ENCODE measurements around the gene ALPG. TPM values are rescaled to one million over a fixed set of nuclear protein-coding genes. Genes with fewer than 3 reads are reported as not detected.

ALPG gene
- total RNA-seq, 1 experiment from 2014 or later = 65.3 TPM

DNA sequence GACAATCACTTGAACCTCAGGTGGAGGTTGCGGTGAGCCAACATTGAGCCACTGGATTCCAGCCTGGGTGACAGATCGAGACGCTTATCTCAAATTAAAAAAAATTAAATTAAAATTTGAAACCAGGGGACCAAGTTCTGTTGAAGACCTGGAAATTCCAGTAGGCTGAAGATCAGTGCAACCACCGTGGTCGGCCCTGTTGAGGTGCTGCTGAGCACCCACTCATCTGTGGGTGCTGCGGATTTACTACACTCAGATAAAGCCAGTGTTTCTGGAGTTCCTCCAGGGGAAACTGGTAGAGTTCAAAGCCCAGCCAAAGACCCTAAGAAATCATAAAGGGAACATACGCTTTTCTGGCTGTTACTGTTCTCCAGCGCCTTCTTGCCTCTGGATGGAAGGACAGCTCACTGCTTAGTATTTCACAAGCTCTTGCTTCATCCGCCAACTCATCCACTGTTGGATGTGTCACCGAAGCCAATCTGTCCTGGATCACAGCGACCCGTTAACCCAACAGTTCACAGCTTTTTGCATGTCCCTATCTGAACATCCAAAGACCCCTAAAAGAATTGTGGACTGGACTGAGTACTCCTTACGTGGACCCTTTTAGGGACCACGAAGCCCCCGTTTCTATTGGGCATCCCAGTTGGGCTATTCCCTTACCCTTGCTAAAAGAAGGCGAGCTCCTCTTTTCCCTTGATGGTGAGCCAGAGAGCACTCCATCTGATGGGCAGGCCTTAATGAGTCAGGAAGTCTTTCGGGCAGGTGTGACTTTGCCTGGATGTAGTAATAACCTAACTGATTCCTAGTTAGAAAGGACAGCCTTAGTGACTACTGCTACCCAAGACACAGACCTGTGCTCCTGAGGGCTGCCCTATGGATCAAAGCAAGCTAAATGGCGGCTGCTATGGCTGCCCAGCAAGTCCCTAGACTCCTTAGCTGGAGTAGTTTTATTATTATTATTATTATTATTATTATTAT, 34.1 kb upstream of the ALPG start:
- CTCF ChIA-PET = no interaction called here
- no peaks in the 10 kb centered on the region for H3K36me3 ChIP-seq (ENCODE audit: control insufficient read depth, insufficient read depth, low read length)
- in situ Hi-C loops (cut with HindIII; ENCODE audit: low pct_unique_long_range_greater_than_20kb, low sequenced_read_pairs) (no loop called here), intact Hi-C loops (cut with micrococcal nuclease; ENCODE audit: unreplicated experiment) (no loop called here)
- no peaks in the 10 kb centered on the region for H3K27me3 ChIP-seq (ENCODE audit: control insufficient read depth, insufficient read depth, low read length)
- H3K27ac ChIP-seq (ENCODE audit: low read length) = no peak overlapping the region; the same call in 1 of the 2 replicates
- DNase-seq (ENCODE audit: low read depth, low spot score) (no peak), ATAC-seq (no peak)
- no peak overlapping the region for H3K4me3 ChIP-seq (ENCODE audit: low read depth in 2 of 2, low read length in 2 of 2)
- peaks cover 7% of the 10 kb centered on the region for H3K4me1 ChIP-seq (ENCODE audit: control insufficient read depth, insufficient read depth, low read length)
- POLR2A ChIA-PET = no interaction called here
- no peaks in the 10 kb centered on the region for H3K9me3 ChIP-seq (ENCODE audit: control insufficient read depth, insufficient read depth, low read depth, low read length)
- TF ChIP-seq, protein P1, sequence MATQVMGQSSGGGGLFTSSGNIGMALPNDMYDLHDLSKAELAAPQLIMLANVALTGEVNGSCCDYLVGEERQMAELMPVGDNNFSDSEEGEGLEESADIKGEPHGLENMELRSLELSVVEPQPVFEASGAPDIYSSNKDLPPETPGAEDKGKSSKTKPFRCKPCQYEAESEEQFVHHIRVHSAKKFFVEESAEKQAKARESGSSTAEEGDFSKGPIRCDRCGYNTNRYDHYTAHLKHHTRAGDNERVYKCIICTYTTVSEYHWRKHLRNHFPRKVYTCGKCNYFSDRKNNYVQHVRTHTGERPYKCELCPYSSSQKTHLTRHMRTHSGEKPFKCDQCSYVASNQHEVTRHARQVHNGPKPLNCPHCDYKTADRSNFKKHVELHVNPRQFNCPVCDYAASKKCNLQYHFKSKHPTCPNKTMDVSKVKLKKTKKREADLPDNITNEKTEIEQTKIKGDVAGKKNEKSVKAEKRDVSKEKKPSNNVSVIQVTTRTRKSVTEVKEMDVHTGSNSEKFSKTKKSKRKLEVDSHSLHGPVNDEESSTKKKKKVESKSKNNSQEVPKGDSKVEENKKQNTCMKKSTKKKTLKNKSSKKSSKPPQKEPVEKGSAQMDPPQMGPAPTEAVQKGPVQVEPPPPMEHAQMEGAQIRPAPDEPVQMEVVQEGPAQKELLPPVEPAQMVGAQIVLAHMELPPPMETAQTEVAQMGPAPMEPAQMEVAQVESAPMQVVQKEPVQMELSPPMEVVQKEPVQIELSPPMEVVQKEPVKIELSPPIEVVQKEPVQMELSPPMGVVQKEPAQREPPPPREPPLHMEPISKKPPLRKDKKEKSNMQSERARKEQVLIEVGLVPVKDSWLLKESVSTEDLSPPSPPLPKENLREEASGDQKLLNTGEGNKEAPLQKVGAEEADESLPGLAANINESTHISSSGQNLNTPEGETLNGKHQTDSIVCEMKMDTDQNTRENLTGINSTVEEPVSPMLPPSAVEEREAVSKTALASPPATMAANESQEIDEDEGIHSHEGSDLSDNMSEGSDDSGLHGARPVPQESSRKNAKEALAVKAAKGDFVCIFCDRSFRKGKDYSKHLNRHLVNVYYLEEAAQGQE (IDR thresholded peaks at IDR 0.05; ENCODE audit: insufficient read depth in 1 of 2, low read depth in 2 of 2, low read length in 1 of 2) = no peak
- TF ChIP-seq TCF7L2 (IDR thresholded peaks at IDR 0.05; ENCODE audit: low read depth, low read length) = no peak
- no peak for TF ChIP-seq POLR2AphosphoS5 (IDR thresholded peaks at IDR 0.05; ENCODE audit: low read depth, low read length)
- TF ChIP-seq, protein P2, sequence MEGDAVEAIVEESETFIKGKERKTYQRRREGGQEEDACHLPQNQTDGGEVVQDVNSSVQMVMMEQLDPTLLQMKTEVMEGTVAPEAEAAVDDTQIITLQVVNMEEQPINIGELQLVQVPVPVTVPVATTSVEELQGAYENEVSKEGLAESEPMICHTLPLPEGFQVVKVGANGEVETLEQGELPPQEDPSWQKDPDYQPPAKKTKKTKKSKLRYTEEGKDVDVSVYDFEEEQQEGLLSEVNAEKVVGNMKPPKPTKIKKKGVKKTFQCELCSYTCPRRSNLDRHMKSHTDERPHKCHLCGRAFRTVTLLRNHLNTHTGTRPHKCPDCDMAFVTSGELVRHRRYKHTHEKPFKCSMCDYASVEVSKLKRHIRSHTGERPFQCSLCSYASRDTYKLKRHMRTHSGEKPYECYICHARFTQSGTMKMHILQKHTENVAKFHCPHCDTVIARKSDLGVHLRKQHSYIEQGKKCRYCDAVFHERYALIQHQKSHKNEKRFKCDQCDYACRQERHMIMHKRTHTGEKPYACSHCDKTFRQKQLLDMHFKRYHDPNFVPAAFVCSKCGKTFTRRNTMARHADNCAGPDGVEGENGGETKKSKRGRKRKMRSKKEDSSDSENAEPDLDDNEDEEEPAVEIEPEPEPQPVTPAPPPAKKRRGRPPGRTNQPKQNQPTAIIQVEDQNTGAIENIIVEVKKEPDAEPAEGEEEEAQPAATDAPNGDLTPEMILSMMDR (IDR thresholded peaks at IDR 0.05) = no peak
- TF ChIP-seq SIN3A (IDR thresholded peaks at IDR 0.05; ENCODE audit: borderline replicate concordance, insufficient read depth, low read depth, low read length) = no peak
- BruUV-seq (replicated peaks) = no TSS peak

DNA sequence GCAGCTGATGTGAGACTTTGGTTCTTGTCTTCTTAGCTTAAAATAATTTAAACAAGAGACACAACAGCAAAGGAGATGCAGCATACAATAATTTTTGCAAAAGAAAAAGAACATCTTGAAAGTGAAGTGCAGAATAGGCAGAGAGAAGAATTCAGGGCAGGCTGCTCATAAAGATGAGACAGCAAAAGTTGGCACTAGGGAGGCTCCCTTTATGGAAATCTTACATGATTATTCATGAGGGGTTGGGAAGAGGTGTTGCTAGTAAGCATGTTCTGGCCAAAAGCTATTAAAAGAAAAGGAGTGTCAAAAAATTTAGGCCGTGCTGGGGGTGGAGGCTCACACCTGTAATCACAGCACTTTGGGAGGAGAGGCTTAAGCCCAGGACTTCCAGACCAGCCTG, 32.3 kb upstream of the ALPG start:
- POLR2A ChIA-PET = no interaction called here
- ATAC-seq (no peak), DNase-seq (ENCODE audit: low read depth, low spot score) (no peak)
- no peaks in the 10 kb centered on the region; the same call in 1 of the 2 replicates for H3K4me1 ChIP-seq (ENCODE audit: control insufficient read depth, insufficient read depth, low read length)
- no TSS peak for BruUV-seq (replicated peaks)
- CTCF ChIA-PET = interaction anchor here (0.5 kb wide), 1 partner anchor 474 kb away, joined by 6 read pairs; no protein-coding TSS in a partner anchor
- no peaks in the 10 kb centered on the region for H3K27me3 ChIP-seq (ENCODE audit: control insufficient read depth, insufficient read depth, low read length)
- no peaks in the 10 kb centered on the region for H3K36me3 ChIP-seq (ENCODE audit: control insufficient read depth, insufficient read depth, low read length)
- in situ Hi-C loops (cut with HindIII; ENCODE audit: low pct_unique_long_range_greater_than_20kb, low sequenced_read_pairs) (no loop called here), intact Hi-C loops (cut with micrococcal nuclease; ENCODE audit: unreplicated experiment) (no loop called here)
- no peaks in the 10 kb centered on the region for H3K9me3 ChIP-seq (ENCODE audit: control insufficient read depth, insufficient read depth, low read depth, low read length)
- H3K4me3 ChIP-seq (ENCODE audit: low read depth in 2 of 2, low read length in 2 of 2) = no peak overlapping the region
- TF ChIP-seq, protein P2 (IDR thresholded peaks at IDR 0.05) = no peak
- TF ChIP-seq TCF7L2 (IDR thresholded peaks at IDR 0.05; ENCODE audit: low read depth, low read length) (no peak), POLR2AphosphoS5 (IDR thresholded peaks at IDR 0.05; ENCODE audit: low read depth, low read length) (no peak), SIN3A (IDR thresholded peaks at IDR 0.05; ENCODE audit: borderline replicate concordance, insufficient read depth, low read depth, low read length) (no peak)
- TF ChIP-seq, protein P1 (IDR thresholded peaks at IDR 0.05; ENCODE audit: insufficient read depth in 1 of 2, low read depth in 2 of 2, low read length in 1 of 2) = no peak
- H3K27ac ChIP-seq (ENCODE audit: low read length) = no peak overlapping the region; the same call in 1 of the 2 replicates
